ENCODE results near the gene IL2RA. TPM values are rescaled to one million over a fixed set of nuclear protein-coding genes. Genes with fewer than 3 reads are reported as not detected.

The IL2RA gene
- total RNA-seq, 2 donors from 2014 or later = 1,064 to 1,187 TPM

DNA sequence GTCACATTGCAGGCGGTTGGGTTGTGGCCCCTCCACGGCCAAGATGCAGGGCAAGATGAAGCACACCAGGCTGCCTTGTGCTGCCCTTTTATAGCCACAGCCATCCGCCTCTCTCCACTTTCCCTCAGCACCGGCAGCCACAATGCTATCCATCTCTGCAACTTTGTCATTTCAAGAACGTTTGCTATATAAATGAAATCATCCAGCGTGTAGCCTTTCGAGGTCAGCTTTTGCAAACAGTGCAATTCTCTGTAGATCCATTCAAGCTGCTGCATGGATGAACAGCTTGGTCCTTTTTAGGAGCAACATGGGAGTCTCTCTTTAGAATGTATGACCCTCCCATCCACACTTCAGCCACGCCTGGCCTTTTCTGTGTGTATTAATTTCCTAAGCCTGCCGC, 78.4 kb downstream of the IL2RA start:
- no peak overlapping the region for H3K4me3 Mint-ChIP-seq
- ATAC-seq (no peak), DNase-seq (ENCODE audit: low spot score) (no peak)
- no peaks in the 10 kb centered on the region for H3K9me3 Mint-ChIP-seq
- no peaks in the 10 kb centered on the region for H3K36me3 Mint-ChIP-seq
- peaks cover 0 to 3% of the 10 kb centered on the region in 2 donors for H3K27me3 Mint-ChIP-seq
- peaks cover 11 to 25% of the 10 kb centered on the region in 2 donors for H3K4me1 Mint-ChIP-seq (ENCODE audit: low read depth in 2 of 2)
- peak overlapping the region in 1 of 2 donors; percentile 2 for H3K27ac Mint-ChIP-seq

DNA sequence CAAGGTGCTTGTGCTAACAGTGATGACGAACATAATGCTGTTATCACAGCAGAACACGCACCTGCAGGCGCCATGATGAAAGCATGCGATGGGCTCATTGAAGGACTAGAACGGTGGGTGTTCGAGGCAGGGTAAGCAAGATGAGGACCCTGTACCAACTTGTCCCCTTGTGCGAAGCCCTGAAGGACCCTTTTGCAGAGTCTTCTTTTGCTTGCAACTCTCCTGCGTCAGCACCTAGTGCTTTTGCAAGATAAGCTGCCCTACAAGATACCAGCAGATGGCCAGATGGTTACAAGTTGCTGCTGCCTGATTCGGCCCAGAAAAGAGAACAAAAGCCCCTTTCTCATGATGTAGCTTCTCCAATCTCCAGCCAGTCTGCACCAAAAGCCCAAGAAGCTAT, 80.6 kb downstream of the IL2RA start:
- Mint-ChIP-seq H3K36me3 (no peaks in the 10 kb centered on the region), H3K9me3 (no peaks in the 10 kb centered on the region), H3K27me3 (peaks cover 0 to 3% of the 10 kb centered on the region in 2 donors), H3K4me1 (ENCODE audit: low read depth in 2 of 2) (peaks cover 0 to 15% of the 10 kb centered on the region in 2 donors), H3K27ac (no peak overlapping the region), H3K4me3 (no peak overlapping the region)
- ATAC-seq = no peak
- DNase-seq (ENCODE audit: low spot score) = no peak

DNA sequence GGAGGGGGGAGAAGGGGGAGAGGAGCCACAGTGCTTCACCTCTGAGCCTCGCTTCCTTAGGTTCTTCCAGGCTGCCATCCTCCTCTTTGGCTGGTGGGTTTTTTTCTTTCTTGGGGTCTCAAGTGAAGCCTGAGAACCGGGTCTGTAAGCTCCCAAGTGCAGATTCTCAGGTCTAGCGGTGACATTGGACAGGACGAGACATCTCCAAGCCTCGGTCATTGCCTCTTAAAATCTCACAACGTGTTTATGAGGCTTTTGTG, 84.0 kb downstream of the IL2RA start:
- H3K27ac Mint-ChIP-seq = peak overlapping the region; percentile 74 to 88
- no peaks in the 10 kb centered on the region for H3K27me3 Mint-ChIP-seq
- H3K36me3 Mint-ChIP-seq = peaks cover 5% of the 10 kb centered on the region
- H3K4me3 Mint-ChIP-seq = peak overlapping the region; percentile 92
- ATAC-seq = no peak
- no peaks in the 10 kb centered on the region for H3K9me3 Mint-ChIP-seq
- no peak for DNase-seq (ENCODE audit: low spot score)
- H3K4me1 Mint-ChIP-seq (ENCODE audit: low read depth in 2 of 2) = peaks cover 23 to 24% of the 10 kb centered on the region in 2 donors

DNA sequence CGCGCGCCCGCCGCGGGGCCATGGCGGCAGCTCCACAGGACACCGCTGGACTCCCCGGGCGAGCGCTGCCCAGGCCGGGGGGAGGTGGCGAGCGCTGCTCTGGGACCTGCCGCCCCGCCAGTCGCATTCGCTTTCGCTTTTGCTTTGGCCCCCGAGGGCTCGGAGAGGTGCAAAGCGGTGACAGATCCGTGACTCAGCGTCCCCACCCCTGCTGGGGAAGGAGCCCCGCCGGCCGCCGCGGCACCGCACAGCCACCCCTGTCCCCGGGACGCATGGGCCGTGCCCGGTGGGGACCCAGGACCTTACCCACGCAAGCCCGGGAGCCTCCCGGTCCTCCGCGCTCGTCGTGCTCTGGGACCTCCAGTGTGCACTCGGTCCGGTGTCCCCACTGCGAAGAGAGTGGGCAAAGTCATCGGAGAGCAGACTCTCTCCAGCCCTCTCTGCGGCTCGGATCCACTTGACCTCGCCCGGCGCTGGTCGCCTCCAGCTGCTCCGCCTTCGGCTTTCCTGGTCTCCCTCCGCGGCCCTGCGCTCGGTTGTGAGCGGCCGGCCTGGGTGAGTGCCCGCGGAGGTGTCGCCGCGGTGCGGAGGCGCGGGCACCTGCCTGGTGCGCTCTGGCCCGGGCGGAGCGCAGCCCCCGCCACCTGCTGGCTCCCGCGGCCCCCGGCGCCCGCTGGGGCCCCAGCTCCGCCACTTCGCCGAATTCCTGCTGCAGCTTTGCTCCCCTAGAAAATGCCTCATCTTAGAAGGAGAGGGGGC, 84.5 kb downstream of the IL2RA start, which contains the start of gene IL15RA:
IL15RA (minus strand) TSS at position 73 of the 759 bp plus-strand sequence; CDS start at position 22, 51 bp downstream.
- Mint-ChIP-seq H3K27me3 (no peaks in the 10 kb centered on the region), H3K36me3 (peaks cover 7% of the 10 kb centered on the region), H3K27ac (peak within 1 kb of the TSS; percentile 87 to 98), H3K9me3 (no peaks in the 10 kb centered on the region), H3K4me1 (ENCODE audit: low read depth in 2 of 2) (peaks cover 26 to 28% of the 10 kb centered on the region in 2 donors), H3K4me3 (peak within 1 kb of the TSS; percentile 92)
- DNase-seq (ENCODE audit: low spot score) (peak; percentile 97), ATAC-seq (peak; percentile 89 to 92)

DNA sequence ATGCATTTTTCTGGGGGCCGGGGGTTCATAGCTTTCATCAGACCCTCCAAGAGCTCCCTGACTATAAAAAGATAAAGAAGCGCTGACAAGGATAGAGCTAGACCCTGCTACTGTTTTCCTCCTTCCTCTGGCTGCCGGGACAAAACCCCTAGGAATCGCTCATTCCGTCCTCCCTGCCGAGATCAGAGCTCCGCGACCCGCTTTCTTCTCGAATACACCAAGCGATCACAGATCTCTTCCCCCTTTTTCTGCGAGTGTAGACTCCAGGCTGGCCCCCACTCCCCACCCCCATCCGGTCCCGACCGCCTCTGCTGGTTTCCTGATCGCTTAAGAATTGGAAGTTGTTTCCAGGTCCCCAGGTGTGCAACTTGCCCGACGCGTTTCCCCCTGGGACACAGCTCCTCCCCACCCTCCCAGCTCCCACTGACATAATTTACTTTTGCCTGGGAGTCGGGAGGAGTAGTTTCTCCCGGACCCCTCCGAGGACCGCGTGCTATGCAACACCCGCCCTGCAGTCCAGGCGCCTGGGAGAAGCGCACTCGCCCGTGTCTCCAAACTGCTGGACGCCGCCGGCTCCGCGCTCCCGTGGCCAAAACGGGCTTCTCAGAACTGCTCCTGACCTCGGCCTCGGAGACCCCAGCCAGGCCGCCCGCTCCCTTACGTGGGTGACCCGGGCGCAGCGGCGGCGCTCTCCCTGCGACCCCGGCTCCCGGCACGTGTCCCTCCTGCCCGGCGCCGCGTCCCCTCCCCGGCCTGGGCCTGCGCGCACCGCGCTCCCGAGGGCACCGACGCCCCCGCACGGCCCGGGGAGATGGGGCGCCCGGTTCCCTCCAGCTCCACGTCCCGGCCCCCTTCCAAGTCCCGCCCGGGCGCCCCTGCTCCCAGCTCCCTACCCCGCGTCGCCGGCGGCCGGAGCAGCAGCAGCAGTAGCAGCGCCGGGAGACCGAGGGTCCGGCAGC, 85.4 kb downstream of the IL2RA start:
- Mint-ChIP-seq H3K27ac (peak overlapping the region; percentile 87 to 98), H3K4me3 (peak overlapping the region; percentile 92), H3K36me3 (peaks cover 8% of the 10 kb centered on the region), H3K27me3 (no peaks in the 10 kb centered on the region), H3K4me1 (ENCODE audit: low read depth in 2 of 2) (peaks cover 32 to 33% of the 10 kb centered on the region in 2 donors), H3K9me3 (no peaks in the 10 kb centered on the region)
- peak; percentile 11 to 27 for ATAC-seq
- no peak for DNase-seq (ENCODE audit: low spot score)

DNA sequence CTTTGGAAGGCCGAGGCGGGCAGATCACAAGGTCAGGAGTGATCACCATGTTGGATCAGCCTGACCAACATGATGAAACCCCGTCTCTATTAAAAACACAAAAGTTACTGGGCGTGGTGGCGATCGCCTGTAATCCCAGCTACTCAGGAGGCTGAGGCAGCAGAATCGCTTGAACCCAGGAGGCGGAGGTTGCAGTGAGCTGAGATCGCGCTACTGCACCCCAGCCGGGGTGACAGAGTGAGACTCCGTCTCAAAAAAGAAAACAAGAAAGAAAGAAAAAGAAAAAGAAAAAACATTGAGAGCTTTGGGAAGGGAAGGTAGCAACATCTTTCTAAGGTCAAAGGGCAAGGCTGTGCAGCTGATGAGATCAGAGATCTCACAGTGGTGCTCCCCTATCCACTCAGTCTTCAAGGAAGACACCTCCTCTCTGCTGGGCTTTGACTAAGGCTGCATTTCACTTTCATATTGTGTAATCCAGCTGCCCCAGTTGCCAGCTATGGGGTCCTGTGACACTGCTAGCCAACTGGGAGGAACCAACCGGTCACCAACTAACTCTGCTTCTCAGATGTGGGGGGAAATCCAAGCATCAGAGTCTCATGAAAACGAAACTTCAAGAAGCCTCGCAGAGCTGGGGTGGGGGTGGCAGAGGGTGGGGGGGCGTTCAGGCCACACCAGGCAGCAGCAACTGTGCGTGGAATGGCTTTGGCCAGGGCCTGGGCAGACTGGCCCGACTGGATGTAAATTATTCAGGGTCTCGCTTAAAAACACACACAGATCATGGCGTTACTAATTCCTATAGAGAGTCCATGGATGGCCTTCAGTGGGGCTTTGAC, 86.3 kb downstream of the IL2RA start:
- peaks cover 41 to 42% of the 10 kb centered on the region in 2 donors for H3K4me1 Mint-ChIP-seq (ENCODE audit: low read depth in 2 of 2)
- peaks cover 8% of the 10 kb centered on the region for H3K36me3 Mint-ChIP-seq
- ATAC-seq (peak; percentile 86 to 90), DNase-seq (ENCODE audit: low spot score) (peak; percentile 93)
- H3K4me3 Mint-ChIP-seq = peak overlapping the region; percentile 89
- H3K27me3 Mint-ChIP-seq = no peaks in the 10 kb centered on the region
- no peaks in the 10 kb centered on the region for H3K9me3 Mint-ChIP-seq
- peak overlapping the region; percentile 87 to 98 for H3K27ac Mint-ChIP-seq

DNA sequence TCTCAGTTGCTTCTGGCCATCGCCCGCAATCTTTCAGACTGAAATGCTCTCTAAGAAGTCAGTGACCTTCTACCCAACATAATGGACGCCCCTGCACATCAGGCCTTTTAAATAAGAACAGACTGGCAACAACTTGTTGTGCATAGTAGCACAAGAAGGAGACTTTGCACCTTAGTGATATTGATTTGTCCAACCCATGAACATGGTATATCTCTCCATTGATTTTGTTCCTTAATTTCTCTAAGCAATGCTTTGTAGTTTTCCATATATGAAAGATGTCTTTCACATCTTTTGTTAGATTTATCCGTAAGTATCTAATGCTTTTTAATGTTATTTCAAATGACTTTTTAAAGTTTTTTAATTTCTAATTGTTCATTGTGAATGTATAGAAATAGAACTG, 89.1 kb downstream of the IL2RA start:
- peaks cover 48 to 53% of the 10 kb centered on the region in 2 donors for H3K4me1 Mint-ChIP-seq (ENCODE audit: low read depth in 2 of 2)
- peak overlapping the region; percentile 47 to 98 for H3K27ac Mint-ChIP-seq
- no peaks in the 10 kb centered on the region for H3K9me3 Mint-ChIP-seq
- H3K4me3 Mint-ChIP-seq = peak overlapping the region; percentile 10
- H3K27me3 Mint-ChIP-seq = no peaks in the 10 kb centered on the region
- no peak for DNase-seq (ENCODE audit: low spot score)
- peaks cover 15% of the 10 kb centered on the region for H3K36me3 Mint-ChIP-seq
- ATAC-seq = no peak

DNA sequence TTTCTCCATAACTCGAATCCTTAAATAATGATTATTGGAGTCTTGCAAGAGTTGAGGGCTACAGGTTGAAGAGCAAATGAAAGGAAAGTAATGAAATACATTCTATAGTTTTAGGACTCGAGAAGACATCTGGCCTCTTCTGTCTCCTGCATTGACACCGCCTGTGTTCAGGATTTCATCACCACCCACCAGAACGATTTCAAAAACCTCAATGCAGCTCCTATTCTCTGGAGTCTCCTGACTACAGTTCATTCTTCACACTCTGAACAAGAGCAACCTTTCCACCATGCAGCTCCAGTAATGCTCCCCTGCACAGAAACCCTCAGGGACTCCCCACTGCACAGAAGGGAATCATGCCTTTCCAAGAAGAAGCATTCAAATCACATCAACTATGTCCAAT, 90.3 kb downstream of the IL2RA start:
- Mint-ChIP-seq H3K27ac (peak overlapping the region; percentile 70 to 77), H3K36me3 (peaks cover 15% of the 10 kb centered on the region), H3K4me1 (ENCODE audit: low read depth in 2 of 2) (peaks cover 53 to 55% of the 10 kb centered on the region in 2 donors), H3K27me3 (no peaks in the 10 kb centered on the region), H3K4me3 (peak overlapping the region; percentile 80), H3K9me3 (no peaks in the 10 kb centered on the region)
- no peak for DNase-seq (ENCODE audit: low spot score)
- ATAC-seq = no peak

DNA sequence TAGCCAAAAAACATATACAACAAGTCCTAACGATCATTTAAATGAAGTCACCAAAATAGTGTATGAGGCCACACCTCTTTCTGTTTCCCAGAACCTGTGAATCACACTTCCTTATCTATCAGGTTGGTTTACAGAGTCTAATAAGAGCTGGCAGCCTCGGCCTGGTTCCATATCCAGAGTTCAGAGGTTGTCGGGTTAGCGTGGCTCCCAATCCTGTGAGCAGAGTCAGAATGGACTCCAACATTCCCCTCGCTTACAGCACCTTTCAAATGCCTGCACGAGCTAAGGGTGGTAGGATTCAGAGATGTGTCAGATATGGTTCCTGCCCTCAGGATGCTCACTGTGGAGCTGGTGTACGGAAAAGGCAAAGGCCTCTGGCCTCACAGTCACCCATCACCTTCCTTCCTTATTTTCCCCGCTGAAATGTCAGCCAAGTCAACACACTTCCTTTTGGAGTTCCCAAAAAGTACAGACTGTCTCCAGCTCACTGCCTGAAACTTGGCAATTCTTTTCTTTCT, 90.8 kb downstream of the IL2RA start:
- no peaks in the 10 kb centered on the region for H3K27me3 Mint-ChIP-seq
- H3K4me3 Mint-ChIP-seq = peak overlapping the region; percentile 80

DNA sequence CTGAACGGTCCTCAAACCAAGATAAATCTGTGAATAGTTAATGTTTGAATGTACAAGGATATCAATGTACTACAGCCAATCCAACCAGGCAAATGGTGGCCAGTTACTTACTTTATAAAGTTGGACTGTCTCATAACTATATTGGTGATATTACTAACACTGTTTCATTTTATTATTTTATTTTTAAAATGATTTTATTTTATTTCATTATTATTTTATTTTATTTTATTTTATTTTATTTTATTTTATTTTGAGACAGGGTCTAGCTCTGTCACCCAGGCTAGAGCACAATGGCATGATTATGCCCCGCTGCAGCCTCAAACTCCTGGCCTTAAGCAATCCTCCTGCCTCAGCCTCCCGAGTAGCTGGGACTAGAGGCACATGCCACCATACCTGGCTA, 91.6 kb downstream of the IL2RA start:
- no peak for DNase-seq (ENCODE audit: low spot score)
- H3K4me3 Mint-ChIP-seq = peak overlapping the region; percentile 80
- no peak for ATAC-seq
- peak overlapping the region in 1 of 2 donors; percentile 77 for H3K27ac Mint-ChIP-seq
- peaks cover 15% of the 10 kb centered on the region for H3K36me3 Mint-ChIP-seq
- H3K9me3 Mint-ChIP-seq = no peaks in the 10 kb centered on the region
- peaks cover 49 to 53% of the 10 kb centered on the region in 2 donors for H3K4me1 Mint-ChIP-seq (ENCODE audit: low read depth in 2 of 2)
- H3K27me3 Mint-ChIP-seq = no peaks in the 10 kb centered on the region

More for the DNA sequence above, 90.8 kb downstream of the IL2RA start:
- Mint-ChIP-seq H3K4me1 (ENCODE audit: low read depth in 2 of 2) (peaks cover 53 to 55% of the 10 kb centered on the region in 2 donors), H3K36me3 (peaks cover 15% of the 10 kb centered on the region), H3K9me3 (no peaks in the 10 kb centered on the region), H3K27ac (peak overlapping the region; percentile 70 to 77)
- ATAC-seq (peak in 1 of 2 donors; percentile 28), DNase-seq (ENCODE audit: low spot score) (no peak)

DNA sequence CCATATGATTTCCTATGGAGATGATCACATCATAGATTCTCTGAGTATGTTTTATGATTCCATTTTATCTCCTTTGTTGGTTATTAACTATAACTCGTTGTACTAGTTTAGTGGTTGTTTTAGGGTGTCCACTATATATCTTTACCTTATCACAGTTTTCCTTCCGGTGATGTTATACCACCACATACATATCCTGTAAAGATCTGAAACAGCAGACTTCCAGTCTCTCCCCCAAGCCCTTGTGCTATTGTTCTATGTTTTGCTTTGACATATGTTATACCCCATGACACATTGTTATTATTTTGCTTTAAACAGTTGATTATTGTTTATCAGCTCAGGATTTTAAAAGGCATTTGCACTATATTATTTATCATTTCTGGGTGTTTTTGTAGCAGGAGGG, 92.1 kb downstream of the IL2RA start:
- Mint-ChIP-seq H3K4me3 (no peak overlapping the region), H3K36me3 (peaks cover 13% of the 10 kb centered on the region), H3K4me1 (ENCODE audit: low read depth in 2 of 2) (peaks cover 44 to 48% of the 10 kb centered on the region in 2 donors), H3K9me3 (no peaks in the 10 kb centered on the region), H3K27ac (no peak overlapping the region), H3K27me3 (no peaks in the 10 kb centered on the region)
- DNase-seq (ENCODE audit: low spot score) (no peak), ATAC-seq (no peak)

DNA sequence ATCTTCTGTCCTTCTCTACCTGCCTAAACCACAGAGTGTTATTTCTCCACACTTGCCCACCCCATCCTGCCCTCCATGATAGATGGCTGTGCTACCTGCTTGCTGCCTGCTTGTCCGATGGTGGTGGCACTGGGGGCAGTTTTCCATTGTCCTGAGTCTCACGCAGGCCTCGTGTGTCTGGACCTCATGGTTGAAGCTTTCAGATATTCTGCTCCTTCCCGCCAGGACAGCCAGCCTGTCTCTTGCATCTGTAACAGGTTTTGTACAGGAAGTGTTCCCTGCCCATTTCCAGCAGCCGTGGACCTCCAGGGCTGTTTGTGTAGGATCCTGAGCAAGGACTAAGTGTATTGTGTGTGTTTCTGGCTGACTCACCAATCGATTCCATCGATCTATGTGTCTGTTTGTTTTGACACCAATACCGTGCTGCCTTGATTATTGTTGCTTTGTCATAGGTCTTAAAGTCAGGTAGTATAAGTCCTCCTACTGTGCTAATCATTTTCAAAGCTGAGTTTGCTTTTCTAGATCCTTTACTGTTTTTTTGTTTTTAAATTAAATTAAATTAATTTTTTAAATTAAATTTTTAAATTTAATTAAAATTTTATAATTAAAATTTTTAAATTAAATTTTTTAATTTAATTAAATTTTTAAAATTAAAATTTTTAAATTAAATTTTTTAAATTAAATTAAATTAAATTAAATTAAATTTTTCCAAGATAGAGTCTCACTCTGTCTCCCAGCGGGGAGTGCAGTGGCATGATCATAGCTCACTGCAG, 93.3 kb downstream of the IL2RA start:
- H3K4me1 Mint-ChIP-seq (ENCODE audit: low read depth in 2 of 2) = peaks cover 37 to 43% of the 10 kb centered on the region in 2 donors
- no peaks in the 10 kb centered on the region for H3K27me3 Mint-ChIP-seq
- ATAC-seq = no peak
- H3K9me3 Mint-ChIP-seq = no peaks in the 10 kb centered on the region
- no peak overlapping the region for H3K27ac Mint-ChIP-seq
- peak; percentile 13 for DNase-seq (ENCODE audit: low spot score)
- H3K4me3 Mint-ChIP-seq = no peak overlapping the region
- H3K36me3 Mint-ChIP-seq = peaks cover 10% of the 10 kb centered on the region

Data from natural killer cell treated with Interleukin-12 subunit alpha and Interleukin-12 subunit beta and Interleukin-15 and Interleukin-18, amount 100 ng/mL, for 72 hours (primary cell).